GM12878 (cell line): Measurements from ENCODE around the gene TTC9C. TPM values are rescaled to one million over a fixed set of nuclear protein-coding genes. Genes with fewer than 3 reads are reported as not detected.

Experiments used
- ATAC-seq: fragments of 200-7000 bp; cut with Tn5 transposase; 3 replicates; pipeline ENCODE4 v1.9.1; 2020; ENCODE audit warnings: mild to moderate bottlenecking, moderate library complexity
- BruUV-seq: library from RNA; stranded (reverse); fragments of 400-500 nt; replicated peaks from 2 replicates; lab custom pipeline; 2021; lab: Mats Ljungman, UMichigan
- CTCF ChIA-PET: fragments of 300-600 bp; sonication (Branson Sonifier 250); formaldehyde crosslinking; extraction: SDS; loops from one replicate; lab custom pipeline; 2021; ENCODE audit warnings: inconsistent platforms; lab: Yijun Ruan, JAX
- POLR2A ChIA-PET: fragments of 350-600 bp; formaldehyde crosslinking; extraction: SDS; loops from one replicate; lab custom pipeline; 2021; ENCODE audit warnings: inconsistent platforms; lab: Charles Lee
- RAD21 ChIA-PET: fragments of 300-600 bp; sonication (Branson Sonifier 250); formaldehyde crosslinking; loops from one replicate; lab custom pipeline; 2023; ENCODE audit warnings: antibody characterized with exemption; ENCODE audit not compliant: unreplicated experiment; lab: Charles Lee
- SMC1A ChIA-PET: fragments of 300-600 bp; sonication (Branson Sonifier 250); formaldehyde crosslinking; loops from one replicate; lab custom pipeline; 2023; ENCODE audit not compliant: unreplicated experiment, uncharacterized antibody; lab: Charles Lee
- DNase-seq: peaks from one replicate; pipeline ENCODE4 v3.0.0-alpha.2; 2011; ENCODE audit warnings: low read depth, low spot score
- FAIRE-seq: peaks from 3 replicates; lab custom pipeline; 2011; peaks lifted over from hg19 to GRCh38; lab: Jason Lieb, UNC
- H2AFZ ChIP-seq: 2 replicates; pipeline ENCODE4 v1.6.0; 2011; ENCODE audit warnings: low read depth, low read length, control low read depth; ENCODE audit not compliant: control insufficient read depth
- H3K27ac ChIP-seq: 2 replicates; pipeline ENCODE4 v1.5.1; 2011; ENCODE audit warnings: control low read depth; ENCODE audit not compliant: control insufficient read depth, insufficient read depth
- H3K27me3 ChIP-seq, 2 experiments: replicated peaks in 1 of 2; 2 replicates each; pipeline versions ENCODE4 v1.6.0 to v1.6.1; 2011; ENCODE audit warnings: low read length in 1 of 2; ENCODE audit not compliant: control insufficient read depth in 2 of 2, insufficient read depth in 2 of 2
- H3K36me3 ChIP-seq, 2 experiments: 2 replicates each; pipeline ENCODE4 v1.5.1; 2011; ENCODE audit warnings: low read length in 1 of 2; ENCODE audit not compliant: control insufficient read depth in 2 of 2, insufficient read depth in 2 of 2
- H3K4me1 ChIP-seq: 2 replicates; pipeline ENCODE4 v1.6.1; 2011; ENCODE audit warnings: mild to moderate bottlenecking, low read length, moderate library complexity, mixed read lengths; ENCODE audit not compliant: control insufficient read depth, insufficient read depth
- H3K4me2 ChIP-seq: 2 replicates; pipeline ENCODE4 v1.6.0; 2011; ENCODE audit warnings: control low read depth; ENCODE audit not compliant: control insufficient read depth, insufficient read depth
- H3K4me3 ChIP-seq: fragments of 200-600 bp; sonication (generic); 2 replicates; pipeline ENCODE4 v1.5.1; 2016
- H3K79me2 ChIP-seq: 2 replicates; pipeline ENCODE4 v1.6.0; 2011; ENCODE audit warnings: low read length; ENCODE audit not compliant: control insufficient read depth, insufficient read depth
- H3K9ac ChIP-seq: 2 replicates; pipeline ENCODE4 v1.8.0; 2011; ENCODE audit warnings: low read length, control low read depth, mixed read lengths; ENCODE audit not compliant: control insufficient read depth, insufficient read depth
- H3K9me3 ChIP-seq: replicated peaks from 3 replicates; pipeline ENCODE4 v1.5.1; 2011; ENCODE audit warnings: mild to moderate bottlenecking, low read length; ENCODE audit not compliant: control insufficient read depth, insufficient read depth
- H4K20me1 ChIP-seq: 2 replicates; pipeline ENCODE4 v1.6.0; 2011; ENCODE audit not compliant: control insufficient read depth, insufficient read depth
- EGR1 ChIP-seq, 2 experiments: IDR thresholded peaks; 1 replicate in 1 of 2; 2 replicates in 1 of 2; pipeline ENCODE4 v1.6.1; 2011 to 2012; ENCODE audit warnings: low read depth in 2 of 2, low read length in 2 of 2, borderline replicate concordance in 1 of 2, mild to moderate bottlenecking in 1 of 2, moderate library complexity in 1 of 2
- NR2C1 ChIP-seq: fragments of 450-650 bp; IDR thresholded peaks from 2 replicates; pipeline ENCODE4 v1.6.1; 2017; ENCODE audit warnings: antibody characterized with exemption, mild to moderate bottlenecking, moderate library complexity
- NR2F1 ChIP-seq: fragments of 450-650 bp; conservative IDR thresholded peaks from 2 replicates; pipeline ENCODE4 v1.6.1; 2017; ENCODE audit warnings: mild to moderate bottlenecking
- PRDM15 ChIP-seq: fragments of 450-650 bp; formaldehyde crosslinking; IDR thresholded peaks from 2 replicates; pipeline ENCODE4 v1.4.0; 2020; ENCODE audit warnings: mild to moderate bottlenecking, moderate library complexity
- RUNX3 ChIP-seq: IDR thresholded peaks from 2 replicates; pipeline ENCODE4 v1.6.1; 2012; ENCODE audit warnings: low read length, inconsistent platforms
- STAT3 ChIP-seq: IDR thresholded peaks from 2 replicates; pipeline ENCODE4 v1.6.1; 2011; ENCODE audit warnings: low read depth, low read length, improper control_type of control experiment
- WGBS: methylation state at CpG from one replicate; pipeline ENCODE4 v1.1.6; 2016; ENCODE audit warnings: low lambda C conversion rate; ENCODE audit not compliant: insufficient replicate concordance, insufficient coverage; ENCODE audit errors: missing lambda C conversion rate; 5-methylcytosine and 5-hydroxymethylcytosine counted together
- in situ Hi-C: fragments of 300-500 bp; cut with MboI; formaldehyde crosslinking; loops from 9 replicates; pipeline ENCODE4 v1.14.3; 2018; ENCODE audit warnings: mixed read lengths
- intact Hi-C: fragments of 100-400 bp; cut with micrococcal nuclease; formaldehyde crosslinking; loops from one replicate; pipeline ENCODE4 v1.14.2; 2022; ENCODE audit not compliant: unreplicated experiment
- polyA plus RNA-seq, 11 experiments: library from polyadenylated mRNA; depleted of rRNA in 4 of 11; unstranded in 6 of 11; stranded (reverse) in 5 of 11; fragments of >200 nt; fragmentation: Nextera tagmentation in 4 of 11; fragmentation: Illumina TruSeq in 1 of 11; extraction: Ambion mirVana in 4 of 11; extraction: Trizol in 1 of 11; gene quantifications; 1 replicate in 1 of 11; 2 replicates in 10 of 11; pipeline versions ENCODE4 v1.2.1 to v1.2.3, GENCODE V29; 2011 to 2016; ENCODE audit warnings: inconsistent platforms in 2 of 11, missing spikeins in 2 of 11, low read depth in 1 of 11
- total RNA-seq, 4 experiments: library from RNA; depleted of rRNA in 3 of 4; stranded (reverse); fragments of >200 nt in 3 of 4; fragmentation: Illumina TruSeq in 1 of 4; extraction: Trizol in 1 of 4; gene quantifications; 2 replicates each; pipeline versions ENCODE4 v1.2.1 to v1.2.3, GENCODE V29; 2013 to 2021

The TTC9C gene
- total and polyA plus RNA-seq, 10 of the 15 experiments (the other 5 are each of a cell fraction or from before 2014, with no cell fraction given), result 42.0 to 72.3 (median 50.4) TPM

GRCh38 chr11:62777389-62777788 lies 49.1 kb downstream of the TTC9C start:
- RAD21 ChIA-PET, result interaction anchor here (0.9 to 1.1 kb wide), 2 partner anchors 9 to 84 kb away, joined by 3 to 4 read pairs; no protein-coding TSS in a partner anchor
- Histone ChIP-seq H3K79me2 (peaks cover 4% of the 10 kb centered on the region), H2AFZ (no peak overlapping the region), H3K9me3 (no peaks in the 10 kb centered on the region), H3K36me3 (peaks cover 8 to 16% of the 10 kb centered on the region in 2 experiments; a peak in 3 of 4 replicates), H3K9ac (no peak overlapping the region), H3K27me3 (no peaks in the 10 kb centered on the region), H4K20me1 (no peaks in the 10 kb centered on the region), H3K27ac (peak overlapping the region; percentile 22), H3K4me3 (no peak overlapping the region), H3K4me1 (peaks cover 6% of the 10 kb centered on the region), H3K4me2 (0 out of 2 replicates have a peak overlapping the region, but pooled peaks have one; percentile 0)
- CTCF ChIA-PET, result interaction anchor here (1.4 to 9.6 kb wide), 2 partner anchors 9 to 107 kb away, joined by 3 to 85 read pairs; partner anchors contain the start of gene TMEM179B
- POLR2A ChIA-PET, result interaction anchor here (0.7 to 0.9 kb wide), 3 partner anchors 11 to 64 kb away, joined by 3 to 4 read pairs (median 3); no protein-coding TSS in a partner anchor
- intact Hi-C loops, result no loop called here
- peak; percentile 27; the same call in 2 of the 3 replicates for ATAC-seq
- no TSS peak for BruUV-seq
- no peak for DNase-seq
- 0% methylated on average over 1 of the region's 2 CpGs for WGBS
- FAIRE-seq, result no peak
- SMC1A ChIA-PET, result interaction anchor here (1.0 kb wide), 1 partner anchor 93 kb away, joined by 3 read pairs; no protein-coding TSS in a partner anchor
- no peak for TF ChIP-seq PRDM15 (CRISPR knock-in tag)
- peak in 1 of 2 experiments; percentile 39; a peak in 1 of 3 replicates for TF ChIP-seq EGR1 (IDR thresholded peaks at IDR 0.05; ENCODE audit: borderline replicate concordance in 1 of 2, low read depth in 2 of 2, low read length in 2 of 2)
- no peak for TF ChIP-seq STAT3
- no peak for TF ChIP-seq NR2F1
- peak; percentile 80 for TF ChIP-seq RUNX3
- TF ChIP-seq NR2C1, result no peak
- in situ Hi-C loops, result no loop called here
